ENCODE results near the gene ANKRD33. TPM values are rescaled to one million over a fixed set of nuclear protein-coding genes. Genes with fewer than 3 reads are reported as not detected.
A peak's percentile ranks its signal among the peaks of the same experiment; 100 is the strongest.
"Not testable (repeated sequence)": the region's sequence is repeated elsewhere in the genome, so short reads cannot be mapped to it uniquely, and the experiment has no call there.

The ANKRD33 gene
- polyA plus RNA-seq, 1 donor: 0.10 TPM

DNA sequence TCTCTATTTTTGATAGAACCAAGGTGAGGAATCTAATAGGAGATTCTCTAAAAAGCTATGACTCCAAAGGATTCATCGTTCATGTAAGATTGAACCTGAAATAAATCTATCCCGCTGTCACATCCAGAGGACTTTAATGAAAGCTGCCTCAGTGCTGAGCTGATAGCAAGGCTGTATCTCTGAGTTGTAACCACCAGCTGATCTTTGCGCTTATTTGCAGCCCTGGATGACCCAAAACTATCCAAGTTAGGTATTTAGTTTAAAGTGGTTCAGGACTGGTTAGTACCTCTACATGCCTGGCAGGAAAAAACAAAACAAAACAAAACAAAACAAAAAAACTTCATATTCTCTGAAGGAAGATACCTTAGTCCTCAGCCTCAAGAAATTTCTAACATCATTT, 8.8 kb upstream of the ANKRD33 start:
- no peak for DNase-seq (ENCODE audit: low read depth)

DNA sequence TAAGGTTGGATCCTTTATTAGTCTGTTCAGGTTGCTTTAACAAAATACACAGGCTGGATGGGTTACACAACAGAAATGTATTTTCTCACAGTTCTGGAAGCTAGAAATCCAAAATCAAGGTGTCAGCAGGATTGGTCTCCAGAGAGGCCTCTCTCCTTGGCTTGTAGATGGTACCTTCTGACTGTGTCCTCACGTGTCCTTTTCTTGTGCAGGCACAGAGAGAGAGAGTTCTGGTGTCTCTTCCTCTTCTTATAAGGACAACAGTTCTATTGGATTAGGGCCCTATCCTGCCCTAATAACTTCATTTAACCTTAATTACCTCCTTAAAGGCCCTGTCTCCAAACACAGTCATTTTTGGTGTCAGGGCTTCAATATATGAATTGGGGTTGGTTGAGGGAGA, 4.6 kb upstream of the ANKRD33 start:
- no peak for DNase-seq (ENCODE audit: low read depth)

DNA sequence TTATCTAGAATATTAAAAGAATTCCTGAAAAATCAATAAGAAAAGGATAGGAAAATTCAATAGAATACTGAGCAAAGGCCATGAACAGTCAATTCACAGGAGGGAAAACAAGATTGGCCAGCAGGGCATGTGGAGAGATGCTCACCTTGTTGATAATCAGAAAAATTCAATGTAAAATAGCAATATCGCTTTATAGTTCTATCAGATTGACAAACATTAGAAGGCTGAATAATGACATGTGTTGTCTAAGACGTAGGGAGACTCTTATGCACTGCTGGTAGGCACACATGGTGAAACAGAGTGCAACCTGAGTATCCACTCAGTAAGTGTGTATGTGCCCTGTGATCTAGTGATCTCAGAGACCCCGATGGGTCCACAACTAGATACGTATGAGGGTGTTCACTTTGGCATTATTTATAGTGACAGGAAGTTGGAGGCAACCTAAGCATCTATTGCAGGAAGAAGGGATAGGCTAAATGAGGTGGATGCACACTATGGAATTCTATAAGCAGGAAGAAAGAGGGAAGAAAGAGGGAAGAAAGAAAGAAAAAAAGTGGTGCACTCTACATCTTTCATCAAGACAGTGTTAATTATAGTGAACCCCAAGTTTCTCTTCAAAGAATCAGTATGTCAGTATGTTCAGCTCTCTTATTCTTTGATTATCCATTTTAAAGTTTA, 3.8 kb upstream of the ANKRD33 start:
- no peak for DNase-seq (ENCODE audit: low read depth)

DNA sequence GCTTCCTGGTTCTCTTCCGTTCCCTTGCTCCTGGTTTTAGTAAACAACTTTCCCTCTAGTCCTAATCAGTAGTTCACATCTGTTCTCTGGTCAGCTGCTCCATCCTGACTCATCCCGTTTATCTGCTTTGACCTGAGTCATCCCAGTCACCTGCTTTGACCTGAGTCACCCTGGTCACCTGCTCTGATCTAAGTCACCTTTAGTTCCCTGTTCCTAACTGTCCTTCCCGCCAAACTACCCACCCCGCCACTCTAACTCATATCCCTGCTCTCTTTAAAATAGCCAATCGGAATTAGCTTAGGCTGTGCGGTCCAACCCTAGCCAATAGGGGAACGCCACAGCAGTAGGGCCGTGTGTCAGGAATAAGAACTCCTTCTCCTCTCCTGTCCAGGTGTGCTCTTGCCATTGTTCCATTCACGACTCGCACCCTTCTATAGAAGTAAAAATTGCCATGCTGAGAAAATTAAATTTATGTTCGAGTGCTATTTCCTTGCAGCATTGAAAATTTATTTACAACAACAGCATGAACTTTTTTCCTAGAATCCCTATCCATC, 3.1 kb upstream of the ANKRD33 start:
- DNase-seq (ENCODE audit: low read depth): no peak

DNA sequence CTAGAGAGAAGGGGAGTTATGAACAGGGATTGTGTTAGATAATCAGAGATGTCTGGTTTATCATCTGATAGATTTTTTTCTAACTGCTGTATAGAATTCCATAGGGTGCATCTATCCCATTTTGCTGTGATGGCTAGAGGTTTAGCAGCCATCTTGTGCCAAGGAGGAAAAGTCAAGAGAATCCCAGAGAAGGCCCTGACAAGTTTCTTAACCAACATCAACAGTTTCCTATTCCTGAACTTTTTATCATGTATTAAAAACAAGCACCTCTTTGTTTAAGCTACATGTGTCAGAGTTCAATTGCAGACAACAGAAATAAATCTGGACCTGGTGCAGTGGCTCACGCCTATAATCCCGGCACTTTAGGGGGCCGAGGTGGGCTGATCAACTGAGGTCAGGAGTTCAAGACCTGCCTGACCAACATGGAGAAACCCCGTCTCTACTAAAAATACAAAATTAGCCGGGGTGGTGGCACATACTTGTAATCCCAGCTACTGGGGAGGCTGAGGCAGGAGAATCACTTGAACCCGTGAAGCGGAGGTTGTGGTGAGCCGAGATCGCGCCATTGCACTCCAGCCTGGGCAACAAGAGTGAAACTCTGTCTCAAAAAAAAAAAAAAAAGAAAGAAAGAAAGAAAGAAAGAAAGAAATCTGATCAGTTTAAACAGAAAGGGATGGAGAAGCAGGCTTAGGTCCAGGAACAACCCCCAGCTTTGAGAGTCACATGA, 2.4 kb upstream of the ANKRD33 start:
- not testable (repeated sequence) for DNase-seq (ENCODE audit: low read depth)

DNA sequence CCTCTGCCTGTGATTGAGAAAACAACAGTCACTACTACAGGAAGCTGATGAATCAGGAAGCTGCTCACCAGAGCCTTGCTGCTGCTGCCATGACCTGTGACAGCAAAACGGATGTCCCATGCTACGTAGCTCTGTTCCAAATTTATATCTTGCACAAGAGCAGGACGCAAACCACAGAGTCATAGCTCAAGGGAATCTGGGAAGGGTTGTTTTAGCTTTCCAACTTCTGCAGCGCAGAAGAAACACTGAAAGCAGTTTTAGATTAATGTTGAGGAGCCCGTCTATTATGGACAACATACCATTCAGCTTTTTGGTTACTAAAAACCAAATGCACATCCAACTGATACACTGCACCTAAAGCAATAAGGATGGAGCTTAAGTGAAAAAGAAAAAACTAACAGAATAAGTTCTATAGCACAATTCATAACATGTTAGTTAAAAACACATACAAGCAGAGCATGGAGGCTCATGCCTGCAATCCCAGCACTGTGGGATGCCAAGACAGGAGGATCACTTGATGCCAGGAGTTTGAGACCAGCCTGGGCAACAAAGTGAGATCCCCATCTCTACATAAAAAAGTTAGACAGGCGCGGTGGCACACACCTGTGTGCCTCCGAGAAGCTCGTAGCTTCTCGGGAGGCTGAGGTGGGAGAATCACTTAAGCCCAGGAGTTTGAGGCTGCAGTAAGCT, 1.7 kb upstream of the ANKRD33 start:
- peak; percentile 87 for DNase-seq (ENCODE audit: low read depth)

DNA sequence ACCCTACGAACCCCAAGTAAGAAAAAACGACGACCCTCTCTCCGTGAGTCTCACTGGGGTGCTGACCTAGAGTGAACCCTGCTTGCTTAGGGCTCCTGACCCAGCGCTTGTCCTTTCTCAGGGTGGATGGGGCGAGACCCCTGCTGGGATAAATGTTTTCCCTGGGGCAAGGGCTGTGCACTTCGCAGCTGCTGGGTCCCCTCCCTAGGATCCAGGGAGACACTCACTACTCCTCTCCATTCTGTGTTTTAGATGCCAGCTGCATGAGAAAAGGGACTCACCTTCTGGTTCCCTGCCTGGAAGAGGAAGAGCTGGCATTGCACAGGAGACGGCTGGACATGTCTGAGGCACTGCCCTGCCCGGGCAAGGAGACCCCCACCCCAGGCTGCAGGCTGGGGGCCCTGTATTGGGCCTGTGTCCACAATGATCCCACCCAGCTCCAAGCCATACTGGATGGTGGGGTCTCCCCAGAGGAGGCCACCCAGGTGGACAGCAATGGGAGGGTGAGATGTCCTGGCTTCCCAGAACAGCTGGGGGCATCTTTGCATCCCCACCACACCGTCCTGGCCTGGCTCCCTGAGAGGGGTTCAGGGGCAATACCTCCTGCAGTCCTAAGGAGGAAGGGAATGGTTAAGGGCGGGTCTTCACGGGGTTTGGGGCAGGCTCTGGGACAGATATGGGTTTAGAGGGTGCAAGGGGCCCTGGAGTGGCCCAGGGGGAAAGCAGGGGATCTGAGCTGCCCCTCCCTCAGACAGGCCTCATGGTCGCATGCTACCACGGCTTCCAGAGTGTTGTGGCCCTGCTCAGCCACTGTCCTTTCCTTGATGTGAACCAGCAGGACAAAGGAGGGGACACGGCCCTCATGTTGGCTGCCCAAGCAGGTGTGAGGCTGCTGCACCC, 663 bp downstream of the ANKRD33 start:
- DNase-seq (ENCODE audit: low read depth): no peak

DNA sequence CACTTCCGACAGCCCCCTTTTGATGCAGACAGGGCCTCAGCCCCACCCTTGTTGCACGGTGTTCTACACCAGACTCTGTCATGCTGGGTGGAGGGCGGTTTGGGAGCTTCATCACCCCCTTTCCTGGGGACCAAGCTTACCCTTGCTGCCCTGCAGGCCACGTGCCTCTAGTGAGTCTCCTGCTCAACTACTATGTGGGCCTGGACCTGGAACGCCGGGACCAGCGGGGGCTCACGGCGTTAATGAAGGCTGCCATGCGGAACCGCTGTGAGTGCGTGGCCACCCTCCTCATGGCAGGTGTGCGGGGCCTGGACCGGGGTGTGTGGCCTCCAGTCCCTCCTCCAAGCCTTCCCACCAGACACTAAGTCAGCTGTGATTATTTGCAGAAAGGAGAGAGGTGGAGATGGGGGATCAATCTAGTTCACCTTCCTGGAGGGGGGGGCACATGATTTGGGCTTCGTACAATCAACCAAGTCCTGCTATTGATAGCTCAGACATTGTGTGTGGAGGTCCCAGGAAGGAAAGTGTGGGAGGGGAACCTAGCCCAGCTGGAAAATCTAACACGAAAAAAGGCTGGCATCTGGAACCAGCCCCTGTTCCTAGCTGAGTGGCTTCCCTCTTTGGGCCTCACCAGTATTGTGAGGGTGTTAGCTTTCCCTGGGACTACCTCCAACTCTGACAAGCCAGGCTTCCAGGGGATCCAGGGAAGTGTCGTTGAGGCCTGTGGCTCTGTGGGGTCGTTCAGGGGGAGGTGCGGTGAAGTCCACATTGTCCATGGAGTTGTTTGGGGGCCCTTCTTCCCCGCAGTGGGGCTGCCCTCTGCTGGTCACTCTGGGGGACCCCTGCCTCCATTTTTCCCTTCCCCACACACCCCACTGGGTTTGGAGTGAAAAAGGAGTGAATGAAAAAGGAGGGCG, 1.6 kb downstream of the ANKRD33 start:
- no peak for DNase-seq (ENCODE audit: low read depth)

DNA sequence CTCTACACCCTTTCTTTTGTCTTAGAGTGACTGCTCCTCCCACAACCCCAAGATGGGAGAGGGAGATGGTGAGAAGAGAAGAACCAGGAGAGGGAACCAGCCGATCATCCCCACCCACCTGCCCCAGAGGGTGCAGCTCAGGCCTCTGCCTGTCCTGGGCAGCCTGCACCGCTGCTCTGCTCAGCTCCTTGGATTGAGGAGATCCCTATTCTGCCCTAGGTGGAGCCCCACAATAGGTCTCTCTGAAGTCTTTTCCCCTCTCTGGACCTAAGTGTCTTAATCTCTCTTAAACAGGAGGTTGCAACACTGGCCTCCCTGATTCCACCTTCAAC, 2.2 kb downstream of the ANKRD33 start:
- no peak for DNase-seq (ENCODE audit: low read depth)

DNA sequence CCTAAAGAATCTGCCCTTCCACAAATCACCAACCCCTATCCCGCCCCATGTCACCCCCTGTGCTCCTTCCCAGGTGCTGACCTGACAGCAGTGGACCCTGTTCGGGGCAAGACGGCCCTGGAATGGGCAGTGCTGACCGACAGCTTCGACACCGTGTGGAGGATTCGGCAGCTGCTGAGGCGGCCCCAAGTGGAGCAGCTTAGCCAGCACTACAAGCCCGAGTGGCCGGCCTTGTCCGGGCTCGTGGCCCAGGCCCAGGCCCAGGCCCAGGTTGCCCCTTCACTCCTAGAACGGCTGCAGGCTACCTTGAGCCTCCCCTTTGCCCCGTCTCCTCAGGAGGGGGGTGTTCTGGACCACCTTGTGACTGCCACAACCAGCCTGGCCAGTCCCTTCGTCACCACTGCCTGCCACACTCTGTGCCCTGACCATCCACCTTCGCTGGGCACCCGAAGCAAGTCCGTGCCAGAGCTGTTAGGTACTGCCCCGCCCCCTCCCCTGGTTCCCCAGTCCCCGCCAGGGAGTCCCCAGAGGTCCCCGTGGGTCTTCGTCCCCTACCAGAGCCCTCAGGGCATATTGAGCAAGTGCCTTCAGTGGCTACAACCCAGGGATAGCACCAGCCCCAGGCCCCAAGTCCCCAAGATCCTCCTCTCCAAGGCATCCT, 2.7 kb downstream of the ANKRD33 start:
- DNase-seq (ENCODE audit: low read depth): no peak

DNA sequence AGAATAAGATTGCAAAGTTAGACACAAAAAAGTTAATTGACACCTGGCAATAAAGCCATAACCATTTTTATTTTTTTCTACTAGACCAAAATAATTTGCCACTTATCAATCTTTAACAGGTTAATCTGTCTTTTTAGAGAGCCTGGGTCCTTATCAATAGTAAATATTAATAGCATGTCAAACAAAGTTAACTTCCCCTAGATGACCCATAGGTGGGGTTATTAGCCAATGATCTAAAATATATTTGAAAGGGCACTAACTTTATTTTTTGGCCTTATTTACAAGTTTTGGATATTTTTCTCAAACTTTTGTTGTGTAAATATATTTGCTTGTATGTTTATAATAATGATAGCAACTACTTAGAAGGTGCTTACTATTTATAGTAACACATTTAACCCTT, 3.9 kb downstream of the ANKRD33 start:
- DNase-seq (ENCODE audit: low read depth): no peak

DNA sequence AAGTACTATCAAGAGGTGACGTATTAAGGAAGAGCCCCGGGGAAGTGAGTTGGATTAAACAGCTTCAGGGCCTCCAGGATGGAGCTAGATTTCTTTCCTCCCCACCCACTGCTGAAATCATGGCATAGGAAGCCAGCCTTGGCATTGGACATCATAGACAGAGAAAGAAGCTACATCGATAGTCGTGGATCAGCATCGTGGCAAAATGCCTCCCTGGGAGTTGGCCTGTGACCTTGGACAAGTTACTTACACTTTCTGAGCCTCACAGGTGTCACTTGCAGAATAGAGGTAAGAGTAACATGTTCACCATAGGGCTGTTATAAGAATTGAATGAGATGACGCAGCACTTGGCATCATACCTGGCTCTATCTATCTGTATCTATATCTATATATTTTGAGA, 5.9 kb downstream of the ANKRD33 start:
- DNase-seq (ENCODE audit: low read depth): no peak

DNA sequence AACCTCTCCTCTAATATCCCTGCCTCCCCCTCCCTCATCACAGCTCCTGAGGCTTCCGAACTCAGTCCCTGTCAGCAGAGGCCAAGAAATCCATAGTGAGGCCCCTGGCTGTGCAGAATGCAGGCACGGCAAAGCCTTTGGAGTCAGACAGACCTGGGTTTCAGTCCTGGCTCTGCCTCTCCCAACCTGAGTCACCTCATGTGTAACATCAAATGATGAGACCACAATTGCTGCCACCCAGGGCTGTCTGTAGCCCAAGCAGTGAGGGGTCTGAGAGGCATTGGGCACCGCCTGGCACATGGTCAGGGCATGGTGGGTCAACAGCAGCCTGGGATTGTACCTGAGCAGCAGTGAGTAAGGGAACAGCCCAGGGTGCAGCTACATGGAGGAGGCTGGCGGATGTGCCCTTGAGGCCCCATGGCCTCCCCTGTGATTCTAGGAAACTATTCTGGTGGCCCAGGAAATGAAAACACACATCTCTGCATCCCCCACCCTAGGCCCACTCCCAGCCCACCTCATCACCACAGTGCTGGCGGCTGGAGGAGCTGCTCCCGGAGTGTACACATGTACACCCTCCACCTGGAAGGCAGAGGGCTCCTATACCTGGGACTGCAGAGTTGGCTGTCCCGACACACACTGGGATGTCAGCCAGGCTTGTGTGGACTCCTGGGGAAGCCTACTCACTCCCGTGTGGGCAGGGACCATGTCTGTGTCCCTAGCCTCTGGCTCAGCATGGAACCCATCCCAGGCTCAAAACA, 7.7 kb downstream of the ANKRD33 start:
- DNase-seq (ENCODE audit: low read depth): no peak

DNA sequence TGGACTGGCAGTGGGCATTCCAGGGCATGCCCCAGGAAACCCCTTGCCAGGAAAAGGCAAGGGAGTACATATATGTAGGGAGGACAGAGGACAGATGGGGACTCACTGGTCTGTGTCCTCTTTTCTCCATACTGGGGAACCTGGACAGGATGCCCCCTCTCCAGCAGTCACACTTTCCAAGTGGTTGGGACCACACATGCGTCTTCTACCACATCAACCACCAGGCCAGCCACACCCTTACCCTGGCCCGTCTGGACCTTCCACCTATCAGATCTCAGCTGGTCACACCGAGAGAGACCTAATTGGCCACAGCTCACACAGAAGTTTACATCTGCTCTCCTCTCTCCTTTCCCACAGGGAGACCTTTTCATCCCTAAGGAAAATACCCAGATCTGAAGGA, 8.3 kb downstream of the ANKRD33 start:
- no peak for DNase-seq (ENCODE audit: low read depth)

DNA sequence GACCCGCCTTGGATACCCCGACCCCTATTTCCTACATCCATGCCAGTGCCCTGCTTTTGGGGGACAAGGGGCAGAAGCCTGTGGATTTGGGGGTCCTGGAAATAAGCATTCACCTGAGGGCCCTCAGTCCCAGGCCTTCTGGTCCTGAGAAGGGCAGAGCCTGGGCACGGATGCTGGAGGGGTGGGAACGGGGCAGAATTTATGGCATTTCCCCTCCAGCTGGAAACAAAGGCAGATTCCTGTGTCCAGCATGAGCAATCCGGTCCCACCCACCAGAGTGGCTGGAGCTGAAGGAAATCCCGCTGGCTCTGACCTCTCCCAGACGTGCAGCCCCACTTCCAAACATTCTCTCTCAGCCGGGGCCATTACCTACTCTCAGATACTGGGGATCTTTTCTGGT, 9.3 kb downstream of the ANKRD33 start:
- DNase-seq (ENCODE audit: low read depth): no peak

DNA sequence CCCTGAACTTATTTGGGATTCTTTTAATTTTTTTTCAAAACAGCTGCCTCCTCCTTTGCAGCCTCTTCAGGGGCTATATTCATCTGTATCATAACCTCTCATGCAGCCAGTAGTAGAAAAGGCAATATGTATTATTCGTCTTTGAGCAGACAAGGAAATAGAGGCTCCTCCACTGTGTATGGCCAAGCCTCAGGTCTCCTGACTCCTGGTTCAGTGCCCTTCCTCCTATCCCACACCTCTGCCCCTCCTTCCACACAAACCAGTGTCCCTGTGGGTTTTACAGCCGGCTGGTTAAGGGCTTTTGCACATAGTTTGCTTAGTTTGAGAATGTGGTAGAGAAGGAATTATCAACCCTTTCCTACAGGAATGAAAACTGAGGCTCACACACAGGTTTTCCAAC, 10.6 kb downstream of the ANKRD33 start:
- DNase-seq (ENCODE audit: low read depth): no peak

DNA sequence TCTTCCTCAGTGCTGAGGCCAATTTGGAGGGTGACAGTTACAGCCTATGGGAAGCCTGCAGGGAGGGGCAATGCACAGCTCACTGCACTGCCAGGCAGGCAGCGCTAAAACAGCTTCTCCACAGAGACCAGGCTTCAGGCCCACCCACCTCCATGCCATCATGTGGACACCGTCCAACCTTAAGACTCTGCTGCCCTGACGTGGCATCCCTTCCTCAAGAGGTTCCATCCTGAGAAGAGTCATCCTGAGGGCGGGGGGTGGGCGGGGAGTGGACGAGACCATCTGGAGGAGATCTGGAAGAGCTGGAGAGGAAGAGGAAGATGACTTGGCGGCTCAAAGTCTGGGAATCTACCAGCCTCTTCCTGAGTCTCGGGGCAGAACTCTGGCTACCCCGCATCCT, 11.0 kb downstream of the ANKRD33 start:
- no peak for DNase-seq (ENCODE audit: low read depth)

DNA sequence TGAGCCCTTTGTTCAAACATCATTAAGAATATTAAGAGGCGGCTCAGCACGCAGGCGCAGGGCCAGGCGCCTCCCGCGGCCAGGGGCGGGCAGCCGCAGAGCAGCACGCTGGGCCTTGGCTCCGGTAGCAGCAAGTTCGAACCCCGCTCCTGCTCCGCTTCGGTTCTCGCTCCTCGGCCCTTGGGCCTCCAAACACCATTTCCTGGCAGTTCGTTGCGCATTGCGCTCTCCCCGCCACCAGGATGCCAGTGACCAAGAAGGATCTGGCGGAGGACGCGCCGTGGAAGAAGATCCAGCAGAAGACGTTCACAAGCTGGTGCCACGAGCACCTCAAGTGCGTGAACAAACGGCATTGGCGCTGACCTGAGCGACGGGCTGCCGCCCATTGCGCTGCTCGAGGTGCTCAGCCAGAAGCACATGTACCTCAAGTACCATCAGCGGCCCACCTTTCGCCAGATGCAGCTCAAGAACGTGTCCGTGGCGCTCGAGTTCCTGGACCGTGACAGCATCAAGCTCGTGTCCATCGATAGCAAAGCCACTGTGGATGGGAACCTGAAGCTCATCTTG, 12.5 kb downstream of the ANKRD33 start:
- no peak for DNase-seq (ENCODE audit: low read depth)

Measured in forelimb muscle (tissue), 1 donor.